HUES64 (cell line): ENCODE measurements around the gene TEKT1.

ENCODE experiments used
- H3K27ac ChIP-seq: 2 replicates; pipeline ENCODE4 v1.7.0; 2013; ENCODE audit warnings: low read depth, low read length, inconsistent platforms
- H3K27me3 ChIP-seq: 2 replicates; pipeline ENCODE4 v1.6.1; 2013; ENCODE audit warnings: mild to moderate bottlenecking, low read length; ENCODE audit not compliant: insufficient read depth
- H3K36me3 ChIP-seq: 2 replicates; pipeline ENCODE4 v1.6.1; 2013; ENCODE audit warnings: mild to moderate bottlenecking, low read length; ENCODE audit not compliant: insufficient read depth
- H3K4me1 ChIP-seq: 2 replicates; pipeline ENCODE4 v1.6.1; 2013; ENCODE audit warnings: mild to moderate bottlenecking, low read length, moderate library complexity; ENCODE audit not compliant: insufficient read depth
- H3K4me3 ChIP-seq: 2 replicates; pipeline ENCODE4 v1.5.1; 2013; ENCODE audit warnings: mild to moderate bottlenecking, low read length, moderate library complexity
- H3K9ac ChIP-seq: 2 replicates; pipeline ENCODE4 v1.6.1; 2013; ENCODE audit warnings: mild to moderate bottlenecking, low read depth, low read length
- H3K9me3 ChIP-seq: 2 replicates; pipeline ENCODE4 v1.6.1; 2013; ENCODE audit warnings: low read depth, low read length; ENCODE audit not compliant: insufficient read depth
- WGBS: fragments of 150-250, 120-280 bp; methylation state at CpG from one replicate; pipeline ENCODE4 v1.1.7; 2013; ENCODE audit warnings: missing lambda C conversion rate; 5-methylcytosine and 5-hydroxymethylcytosine counted together

Gene TEKT1

DNA sequence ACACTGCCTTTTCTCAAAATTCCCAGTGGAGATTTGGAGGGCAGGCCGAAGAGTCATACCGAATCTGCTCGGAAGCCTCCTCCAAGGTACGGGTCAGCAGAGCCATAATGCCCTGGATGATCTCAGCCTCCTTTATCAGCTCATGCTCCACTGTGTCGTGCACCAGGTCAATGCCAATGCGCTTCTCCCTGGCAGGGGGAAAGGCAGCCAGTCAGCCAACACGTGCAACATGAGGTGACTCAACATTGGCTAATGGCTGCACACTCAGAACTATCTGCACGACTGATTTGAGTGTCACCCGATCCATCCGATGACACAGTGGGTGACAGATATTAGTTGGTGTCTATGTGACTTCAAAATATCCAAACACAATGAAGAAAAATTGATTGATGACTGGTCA lies 15.8 kb downstream of the TEKT1 start:
- Histone ChIP-seq H3K27me3 (no peaks in the 10 kb centered on the region; the same call in 1 of the 2 replicates), H3K36me3 (no peaks in the 10 kb centered on the region), H3K9me3 (no peaks in the 10 kb centered on the region), H3K9ac (no peak overlapping the region), H3K27ac (no peak overlapping the region), H3K4me1 (no peaks in the 10 kb centered on the region), H3K4me3 (no peak overlapping the region)
- WGBS = 89% methylated on average over 10 of the region's 10 CpGs

DNA sequence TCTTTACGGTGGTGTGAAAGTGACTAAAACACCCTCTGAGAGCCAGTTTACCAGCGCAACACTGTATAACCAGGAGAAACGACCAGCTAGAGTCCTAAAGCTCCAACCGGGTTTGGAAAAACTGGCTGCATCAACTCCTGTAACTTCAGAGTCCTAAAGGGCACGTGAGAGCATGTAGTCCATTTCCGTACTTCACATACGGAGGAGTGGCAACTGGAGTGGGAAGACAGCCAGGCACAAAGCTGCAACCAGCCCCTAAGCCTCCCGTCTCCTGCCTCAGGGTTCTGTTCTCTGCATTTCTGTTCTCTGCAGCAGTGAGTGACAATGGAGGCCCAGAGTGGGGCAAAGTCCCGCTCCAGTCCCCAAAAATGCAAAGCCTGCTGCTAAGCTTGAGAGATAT lies 19.2 kb downstream of the TEKT1 start:
- 82% methylated on average over 9 of the region's 9 CpGs for WGBS
- H3K27me3 ChIP-seq = no peaks in the 10 kb centered on the region; the same call in 1 of the 2 replicates
- H3K9ac ChIP-seq = no peak overlapping the region

DNA sequence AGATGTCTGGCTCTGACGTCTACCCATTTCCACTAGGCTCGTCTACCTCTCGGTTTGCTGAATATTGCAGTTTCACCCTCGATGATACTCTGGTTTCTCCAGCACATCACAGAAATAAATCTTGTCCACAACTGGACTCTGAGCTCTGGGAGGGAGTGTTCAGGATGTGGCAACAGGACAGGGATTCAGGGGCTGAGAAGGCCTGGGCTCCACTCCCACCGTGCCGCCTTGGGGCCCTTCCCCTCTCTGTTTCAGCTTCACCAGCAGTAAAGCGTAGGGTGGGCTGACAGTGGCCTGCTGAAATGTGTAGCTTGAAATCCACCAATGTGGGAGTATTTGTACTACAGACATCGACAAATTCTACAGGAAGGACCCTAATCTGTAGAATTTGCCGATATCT lies 20.0 kb downstream of the TEKT1 start:
- Histone ChIP-seq H3K27me3 (no peaks in the 10 kb centered on the region; the same call in 1 of the 2 replicates), H3K9me3 (peaks cover 9% of the 10 kb centered on the region; the same call in 1 of the 2 replicates), H3K9ac (no peak overlapping the region), H3K27ac (no peak overlapping the region), H3K4me3 (no peak overlapping the region), H3K36me3 (no peaks in the 10 kb centered on the region), H3K4me1 (no peaks in the 10 kb centered on the region)
- 92% methylated on average over 9 of the region's 9 CpGs for WGBS

More for the DNA sequence above, 19.2 kb downstream of the TEKT1 start:
- Histone ChIP-seq H3K36me3 (no peaks in the 10 kb centered on the region), H3K4me3 (no peak overlapping the region), H3K9me3 (peaks cover 9% of the 10 kb centered on the region; the same call in 1 of the 2 replicates), H3K27ac (no peak overlapping the region), H3K4me1 (no peaks in the 10 kb centered on the region)

DNA sequence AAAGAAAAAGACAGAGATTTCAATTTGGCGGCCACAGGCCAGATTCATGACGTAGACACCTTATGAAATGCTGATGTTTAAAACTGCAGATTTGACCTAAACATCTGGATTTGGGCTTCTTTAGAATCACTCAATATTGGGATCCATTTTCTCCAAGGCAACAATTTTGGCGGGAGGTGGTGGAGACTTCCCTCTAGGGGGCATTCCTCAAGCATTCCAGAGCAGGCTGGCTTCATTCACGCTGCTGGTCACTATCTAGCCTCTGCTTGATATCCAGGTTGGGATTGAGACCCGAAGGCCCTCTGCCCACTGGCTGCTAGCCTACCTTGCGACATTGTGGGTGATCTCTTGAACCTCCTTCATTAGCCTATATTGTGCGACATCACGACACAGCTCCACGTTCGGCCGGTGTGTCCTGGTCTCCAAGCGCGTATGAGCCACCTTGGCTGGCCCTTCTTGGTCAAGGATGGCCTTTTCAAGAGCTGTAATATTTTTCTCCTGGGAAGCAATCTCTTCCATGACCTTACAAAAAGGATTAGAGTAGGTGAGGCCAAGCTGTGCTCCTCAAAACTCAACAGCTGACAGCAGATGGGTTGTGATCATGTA lies 31.0 kb downstream of the TEKT1 start:
- H3K4me3 ChIP-seq = no peak overlapping the region
- 76% methylated on average over 13 of the region's 13 CpGs for WGBS

DNA sequence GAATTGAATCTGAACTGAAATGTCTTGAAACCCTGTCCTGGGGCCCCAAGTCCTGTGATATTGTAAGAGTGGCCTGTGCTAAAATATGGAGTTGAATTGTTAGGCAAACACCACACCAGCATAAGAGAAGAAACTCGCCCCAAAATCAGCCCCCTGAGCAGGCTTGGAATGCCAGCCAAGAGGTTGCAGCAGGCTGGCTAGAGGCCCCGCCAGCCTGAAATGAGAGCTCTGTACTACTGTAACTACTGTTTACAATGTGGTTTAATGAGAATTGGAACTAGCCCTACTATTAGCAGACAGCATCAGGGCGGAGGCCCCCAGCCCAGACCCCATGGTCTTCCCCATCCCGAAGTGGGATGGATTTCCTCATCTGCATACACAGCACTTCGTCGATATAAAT lies 31.8 kb downstream of the TEKT1 start:
- Histone ChIP-seq H3K27ac (no peak overlapping the region), H3K4me3 (no peak overlapping the region), H3K36me3 (no peaks in the 10 kb centered on the region), H3K27me3 (no peaks in the 10 kb centered on the region), H3K9ac (no peak overlapping the region), H3K4me1 (peaks cover 11% of the 10 kb centered on the region), H3K9me3 (no peaks in the 10 kb centered on the region)
- WGBS = 74% methylated on average over 6 of the region's 6 CpGs

More for the DNA sequence above, 31.0 kb downstream of the TEKT1 start:
- Histone ChIP-seq H3K9ac (no peak overlapping the region), H3K36me3 (no peaks in the 10 kb centered on the region), H3K9me3 (no peaks in the 10 kb centered on the region), H3K27ac (no peak overlapping the region), H3K4me1 (peaks cover 11% of the 10 kb centered on the region), H3K27me3 (no peaks in the 10 kb centered on the region)

DNA sequence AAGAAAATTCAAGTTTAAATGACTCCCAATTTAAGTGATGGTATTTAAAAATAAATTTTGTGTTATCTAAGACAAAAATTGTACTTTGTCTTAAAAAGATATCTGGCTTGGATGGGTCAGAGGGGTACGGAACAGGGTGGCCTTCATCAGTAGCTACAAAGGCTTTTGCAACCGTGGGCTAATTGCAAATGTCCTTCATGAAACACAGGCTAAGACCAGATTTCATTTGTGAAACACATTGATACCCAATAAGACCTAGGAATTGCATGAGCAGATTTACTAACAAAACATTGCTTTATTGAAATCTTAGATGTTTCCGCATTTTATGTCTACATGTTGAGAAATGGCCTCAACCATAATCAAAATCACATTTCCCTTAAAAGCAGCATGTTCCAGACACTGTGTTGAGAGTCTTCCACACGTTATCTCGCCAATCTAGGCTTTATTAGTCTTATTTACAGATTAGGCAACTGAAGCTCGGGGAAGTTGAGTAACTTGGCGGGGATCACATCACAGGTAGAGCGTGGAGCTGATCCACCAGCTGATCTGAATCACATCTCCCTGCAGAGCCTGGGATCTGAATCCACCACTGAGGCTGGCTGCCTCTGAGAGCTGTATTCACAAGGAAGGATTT lies 33.7 kb downstream of the TEKT1 start:
- Histone ChIP-seq H3K4me1 (peaks cover 11% of the 10 kb centered on the region), H3K27me3 (no peaks in the 10 kb centered on the region), H3K9me3 (no peaks in the 10 kb centered on the region), H3K36me3 (no peaks in the 10 kb centered on the region), H3K9ac (no peak overlapping the region), H3K4me3 (no peak overlapping the region), H3K27ac (no peak overlapping the region)
- WGBS = 94% methylated on average over 8 of the region's 8 CpGs

DNA sequence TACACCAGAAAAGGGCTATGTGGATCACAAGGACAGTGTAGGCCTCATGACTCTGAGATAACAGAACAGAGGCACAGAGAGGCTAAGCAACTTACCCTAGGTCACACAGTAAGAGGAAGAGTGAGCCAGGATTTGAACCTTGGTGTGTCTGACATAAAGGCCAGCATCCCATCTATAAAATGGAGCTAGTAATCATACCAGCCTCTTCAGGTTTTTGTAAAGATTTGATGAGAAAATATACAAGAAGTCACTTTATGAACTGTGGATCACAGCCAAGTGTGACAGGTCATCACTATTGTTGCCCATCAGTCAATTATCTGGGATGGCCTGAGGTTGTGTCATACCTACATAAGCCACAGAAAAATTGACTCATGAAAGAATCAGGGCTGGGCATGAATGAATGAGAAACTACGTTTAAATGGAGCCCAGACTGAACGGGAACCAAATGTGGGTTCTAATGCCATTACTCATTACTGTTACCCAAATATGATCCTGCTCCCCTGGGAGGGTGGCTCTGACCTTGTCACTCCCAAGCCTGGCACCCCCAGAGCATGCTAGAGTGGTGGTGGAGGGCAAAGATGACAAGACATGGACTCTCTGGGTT lies 34.5 kb downstream of the TEKT1 start:
- Histone ChIP-seq H3K4me3 (no peak overlapping the region), H3K36me3 (no peaks in the 10 kb centered on the region), H3K9ac (no peak overlapping the region), H3K4me1 (peaks cover 11% of the 10 kb centered on the region), H3K9me3 (no peaks in the 10 kb centered on the region), H3K27me3 (no peaks in the 10 kb centered on the region), H3K27ac (no peak overlapping the region)
- 100% methylated on average over 2 of the region's 2 CpGs for WGBS

DNA sequence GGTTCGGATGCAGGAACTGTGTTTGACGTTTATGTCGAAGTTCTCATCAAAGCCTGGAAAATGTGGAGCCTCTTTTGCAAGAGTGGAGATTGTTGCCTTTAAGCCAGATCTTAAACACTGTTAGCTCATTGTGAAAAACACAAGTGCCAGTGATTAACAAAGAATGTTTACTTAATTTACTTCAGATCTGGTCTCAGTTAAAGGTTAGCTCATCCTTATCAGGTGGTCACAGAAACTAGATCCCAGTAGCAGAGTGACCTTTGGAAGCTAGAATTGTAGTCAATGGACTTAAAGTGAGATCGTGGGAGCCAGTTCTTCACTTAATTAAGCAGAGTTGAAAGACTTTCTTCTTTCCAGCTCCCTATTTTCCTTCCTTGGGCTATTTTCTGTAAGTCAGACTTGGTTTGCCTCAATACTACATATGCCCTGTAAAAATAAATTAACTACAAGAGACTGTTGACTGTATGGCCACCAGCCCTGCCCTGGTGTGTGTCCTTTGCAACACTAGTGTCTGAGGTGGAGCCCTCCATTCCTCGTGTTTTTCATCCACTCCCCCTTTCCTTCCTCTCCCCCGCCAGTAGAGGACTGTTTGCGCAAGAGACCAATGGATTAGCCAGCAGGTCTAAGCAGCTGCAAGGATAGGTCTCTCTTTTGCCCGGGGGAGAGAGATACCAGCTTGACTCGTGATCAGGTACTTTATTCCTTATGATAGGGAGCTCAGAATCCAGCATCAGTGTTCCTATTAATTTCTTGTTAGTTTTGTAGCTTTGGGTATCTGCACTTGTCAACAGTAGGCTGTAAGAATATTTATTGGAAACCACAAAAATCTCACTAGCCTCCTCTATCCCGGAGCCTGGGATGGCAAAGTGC lies 35.3 kb downstream of the TEKT1 start:
- 80% methylated on average over 10 of the region's 10 CpGs for WGBS
- Histone ChIP-seq H3K36me3 (no peaks in the 10 kb centered on the region), H3K27ac (no peak overlapping the region), H3K4me3 (no peak overlapping the region), H3K9me3 (no peaks in the 10 kb centered on the region), H3K27me3 (no peaks in the 10 kb centered on the region), H3K9ac (no peak overlapping the region), H3K4me1 (peaks cover 11% of the 10 kb centered on the region)

DNA sequence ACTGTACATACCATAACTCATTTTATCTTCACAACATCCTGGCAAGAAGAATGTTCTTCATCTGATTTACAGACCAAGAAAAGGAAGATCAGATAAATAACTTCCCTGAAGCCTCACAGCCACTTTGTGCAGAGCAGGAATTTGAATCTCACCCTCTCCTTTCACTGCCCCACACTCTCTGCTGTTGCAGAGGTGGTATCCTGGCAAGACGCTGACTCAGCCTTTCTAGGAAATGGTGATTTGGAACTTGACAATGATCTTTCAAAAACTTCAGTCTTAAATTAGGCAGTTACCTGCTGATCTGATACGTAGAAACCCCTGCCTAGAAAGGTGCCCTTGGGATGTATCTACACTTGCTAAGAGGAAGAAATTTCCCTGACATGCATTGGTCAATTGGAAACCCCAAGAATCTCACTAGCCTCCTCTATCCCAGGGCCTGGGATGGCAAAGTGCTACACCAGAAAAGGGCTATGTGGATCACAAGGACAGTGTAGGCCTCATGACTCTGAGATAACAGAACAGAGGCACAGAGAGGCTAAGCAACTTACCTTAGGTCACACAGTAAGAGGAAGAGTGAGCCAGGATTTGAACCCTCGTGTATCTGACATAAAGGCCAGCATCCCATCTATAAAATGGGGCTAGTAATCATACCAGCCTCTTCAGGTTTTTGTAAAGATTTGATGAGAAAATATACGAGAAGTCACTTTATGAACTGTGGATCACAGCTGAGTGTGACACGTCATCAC lies 37.6 kb downstream of the TEKT1 start:
- Histone ChIP-seq H3K4me1 (no peaks in the 10 kb centered on the region), H3K27ac (no peak overlapping the region), H3K27me3 (peaks cover under 1% of the 10 kb centered on the region; the same call in 1 of the 2 replicates), H3K36me3 (no peaks in the 10 kb centered on the region), H3K9me3 (no peaks in the 10 kb centered on the region), H3K9ac (no peak overlapping the region), H3K4me3 (no peak overlapping the region)
- 90% methylated on average over 5 of the region's 5 CpGs for WGBS

DNA sequence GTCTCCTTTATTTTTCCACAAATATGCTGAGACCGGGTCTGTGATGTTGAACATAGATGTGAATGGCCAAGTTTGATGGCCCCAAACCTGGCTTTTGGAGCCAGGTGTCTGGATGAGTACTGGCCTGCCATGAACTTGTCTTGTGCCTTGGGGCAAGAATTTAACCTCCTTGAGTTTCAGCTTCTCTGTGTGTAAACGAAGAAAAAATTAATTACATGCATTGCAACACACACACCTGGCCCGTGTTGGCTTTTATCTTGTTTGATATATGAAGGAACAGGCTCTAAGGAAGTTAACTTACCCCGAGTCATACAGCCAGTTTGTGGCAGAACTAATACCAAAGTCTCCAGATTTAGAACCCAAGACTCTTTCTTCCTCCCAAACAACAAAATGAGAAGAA lies 42.4 kb downstream of the TEKT1 start:
- Histone ChIP-seq H3K27me3 (peaks cover 2% of the 10 kb centered on the region; the same call in 1 of the 2 replicates), H3K4me3 (no peak overlapping the region), H3K4me1 (no peaks in the 10 kb centered on the region), H3K36me3 (no peaks in the 10 kb centered on the region), H3K27ac (no peak overlapping the region), H3K9me3 (no peaks in the 10 kb centered on the region), H3K9ac (no peak overlapping the region)
- WGBS = 98% methylated on average over 4 of the region's 4 CpGs
